Embryonic facial prominence (tissue), 1 donor: ENCODE data around the gene TBC1D20.
"Not testable (repeated sequence)": the region's sequence is repeated elsewhere in the genome, so short reads cannot be mapped to it uniquely, and the experiment has no call there.

Source experiments
- DNase-seq: peaks from one replicate; pipeline ENCODE4 v3.0.0-alpha.2; 2016; ENCODE audit errors: extremely low spot score

The TBC1D20 gene

GRCh38 chr20:401682-402495 is 60.4 kb downstream of the TBC1D20 start:
- no peak for DNase-seq

- DNase-seq, result no peak
Observed at GRCh38 chr20:400454-401275, 61.7 kb downstream of the TBC1D20 start.

- DNase-seq, result no peak
Observed at GRCh38 chr20:400128-400453, 62.2 kb downstream of the TBC1D20 start.

GRCh38 chr20:399182-399707 is 63.1 kb downstream of the TBC1D20 start:
- no peak for DNase-seq

GRCh38 chr20:397432-398237 is 64.7 kb downstream of the TBC1D20 start:
- no peak for DNase-seq

GRCh38 chr20:396619-397431 is 65.5 kb downstream of the TBC1D20 start:
- no peak for DNase-seq

- DNase-seq, result no peak
Observed at GRCh38 chr20:396252-396618, 66.1 kb downstream of the TBC1D20 start.

- DNase-seq, result not testable (repeated sequence)
Observed at GRCh38 chr20:393296-393695, 69.0 kb downstream of the TBC1D20 start.

- DNase-seq, result no peak
Observed at GRCh38 chr20:391041-391711, 71.2 kb downstream of the TBC1D20 start.

GRCh38 chr20:389220-389619 is 73.1 kb downstream of the TBC1D20 start:
- DNase-seq, result no peak

GRCh38 chr20:388034-388994 is 74.0 kb downstream of the TBC1D20 start:
- no peak for DNase-seq

- no peak for DNase-seq
Observed at GRCh38 chr20:387520-387919, 74.8 kb downstream of the TBC1D20 start.

- DNase-seq, result not testable (repeated sequence)
Observed at GRCh38 chr20:386634-387033, 75.7 kb downstream of the TBC1D20 start.
